Measurements from ENCODE around the gene ZNF385B.
"Not testable (repeated sequence)": the region's sequence is repeated elsewhere in the genome, so short reads cannot be mapped to it uniquely, and the experiment has no call there.

The ZNF385B gene

DNA sequence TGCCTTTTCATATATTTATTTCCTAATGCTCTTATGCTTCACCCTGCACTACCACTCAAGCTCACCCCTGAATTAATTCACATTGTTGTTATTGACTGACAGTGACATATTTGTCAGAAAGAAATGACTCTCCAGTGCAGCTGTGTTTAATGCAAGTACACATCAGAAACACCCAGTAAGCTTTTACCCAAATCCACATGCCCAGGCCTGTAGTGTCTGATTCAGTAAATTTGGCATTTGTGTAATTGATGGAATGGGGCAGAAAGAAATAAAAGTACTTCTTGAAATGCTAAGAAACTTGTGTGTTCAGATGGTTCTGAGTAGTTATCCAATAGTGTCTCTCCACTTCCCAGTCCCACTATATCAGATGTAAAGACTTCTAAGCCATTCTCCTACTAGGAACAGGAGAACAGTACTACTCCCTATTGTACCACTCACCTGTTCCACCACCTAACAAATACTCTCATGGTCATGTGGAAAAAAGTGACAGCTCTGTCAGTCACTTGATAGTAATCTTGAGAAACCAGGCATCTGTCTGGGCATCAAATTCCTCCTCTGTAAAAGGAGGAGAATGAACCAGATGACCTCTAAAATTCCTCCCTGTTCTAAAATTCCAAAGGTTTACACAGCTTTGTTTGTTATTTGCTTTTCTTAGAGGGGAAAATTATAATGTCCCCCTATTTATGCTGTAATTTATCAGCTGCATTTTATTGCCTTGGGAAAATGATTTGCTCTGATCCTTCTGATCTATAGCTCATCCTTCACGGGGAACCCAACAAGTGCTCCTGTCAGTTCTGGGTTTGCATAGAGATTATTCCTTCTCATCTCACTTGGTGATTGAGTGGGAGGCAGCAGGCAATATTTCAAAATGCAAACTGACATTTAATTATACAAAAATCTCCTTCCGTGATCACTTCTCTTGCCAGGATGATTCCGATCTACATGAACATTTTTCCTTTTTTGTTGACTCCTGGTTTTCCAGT, 70.9 kb downstream of the ZNF385B start:
- TF ChIP-seq, protein P1, sequence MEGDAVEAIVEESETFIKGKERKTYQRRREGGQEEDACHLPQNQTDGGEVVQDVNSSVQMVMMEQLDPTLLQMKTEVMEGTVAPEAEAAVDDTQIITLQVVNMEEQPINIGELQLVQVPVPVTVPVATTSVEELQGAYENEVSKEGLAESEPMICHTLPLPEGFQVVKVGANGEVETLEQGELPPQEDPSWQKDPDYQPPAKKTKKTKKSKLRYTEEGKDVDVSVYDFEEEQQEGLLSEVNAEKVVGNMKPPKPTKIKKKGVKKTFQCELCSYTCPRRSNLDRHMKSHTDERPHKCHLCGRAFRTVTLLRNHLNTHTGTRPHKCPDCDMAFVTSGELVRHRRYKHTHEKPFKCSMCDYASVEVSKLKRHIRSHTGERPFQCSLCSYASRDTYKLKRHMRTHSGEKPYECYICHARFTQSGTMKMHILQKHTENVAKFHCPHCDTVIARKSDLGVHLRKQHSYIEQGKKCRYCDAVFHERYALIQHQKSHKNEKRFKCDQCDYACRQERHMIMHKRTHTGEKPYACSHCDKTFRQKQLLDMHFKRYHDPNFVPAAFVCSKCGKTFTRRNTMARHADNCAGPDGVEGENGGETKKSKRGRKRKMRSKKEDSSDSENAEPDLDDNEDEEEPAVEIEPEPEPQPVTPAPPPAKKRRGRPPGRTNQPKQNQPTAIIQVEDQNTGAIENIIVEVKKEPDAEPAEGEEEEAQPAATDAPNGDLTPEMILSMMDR (IDR thresholded peaks at IDR 0.05; ENCODE audit: low read depth, low read length) = no peak

DNA sequence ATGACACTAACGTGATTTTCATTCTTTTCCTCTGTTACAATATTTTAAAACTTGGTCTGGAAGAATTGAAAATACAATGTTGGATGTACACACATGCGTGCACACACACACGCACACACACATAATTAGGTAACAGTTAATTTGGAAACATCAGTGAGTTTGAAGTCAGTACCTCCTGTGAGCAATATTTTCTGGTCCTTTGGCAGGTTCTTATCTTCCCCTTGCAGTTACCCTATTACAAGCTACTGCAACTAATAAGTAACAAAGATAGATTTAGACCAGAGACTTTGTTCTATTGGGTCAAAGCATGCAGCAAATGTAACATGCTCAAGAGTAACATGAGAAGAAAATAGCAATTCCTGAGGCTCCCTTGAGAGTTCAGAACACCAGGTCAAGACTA, 73.3 kb downstream of the ZNF385B start:
- TF ChIP-seq, protein P1 (IDR thresholded peaks at IDR 0.05; ENCODE audit: low read depth, low read length) = no peak
- DNase-seq (ENCODE audit: extremely low read depth, low read depth) = no peak

More for the DNA sequence above, 70.9 kb downstream of the ZNF385B start:
- DNase-seq (ENCODE audit: extremely low read depth, low read depth) = no peak

GRCh38 chr2:179787601-179788000, 73.8 kb downstream of the ZNF385B start:
- no peak for DNase-seq (ENCODE audit: extremely low read depth, low read depth)
- TF ChIP-seq, protein P1 (IDR thresholded peaks at IDR 0.05; ENCODE audit: low read depth, low read length) = no peak

GRCh38 chr2:179785902-179786301, 75.5 kb downstream of the ZNF385B start:
- TF ChIP-seq, protein P1 (IDR thresholded peaks at IDR 0.05; ENCODE audit: low read depth, low read length) = no peak
- DNase-seq (ENCODE audit: extremely low read depth, low read depth) = no peak

DNA sequence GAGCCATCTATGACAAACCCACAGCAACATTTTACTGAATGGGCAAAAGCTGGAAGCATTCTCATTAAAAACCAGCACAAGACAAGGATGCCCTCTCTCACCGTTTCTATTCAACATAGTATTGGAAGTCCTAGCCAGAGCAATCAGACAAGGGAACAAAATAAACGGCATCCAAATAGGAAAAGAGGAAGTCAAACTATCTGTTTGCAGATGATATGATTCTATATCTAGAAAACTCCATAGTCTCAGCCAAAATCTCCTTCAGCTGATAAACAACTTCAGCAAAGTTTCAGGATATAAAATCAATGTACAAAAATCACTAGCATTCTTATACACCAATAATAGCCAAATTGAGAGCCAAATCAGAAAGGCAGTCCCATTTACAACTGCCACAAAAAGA, 79.1 kb downstream of the ZNF385B start:
- not testable (repeated sequence) for DNase-seq (ENCODE audit: extremely low read depth, low read depth)

- no peak for DNase-seq (ENCODE audit: extremely low read depth, low read depth)
- TF ChIP-seq, protein P1 (IDR thresholded peaks at IDR 0.05; ENCODE audit: low read depth, low read length) = no peak
Observed at GRCh38 chr2:179773986-179774385, 87.4 kb downstream of the ZNF385B start.

- TF ChIP-seq, protein P1 (IDR thresholded peaks at IDR 0.05; ENCODE audit: low read depth, low read length) = no peak
- no peak for DNase-seq (ENCODE audit: extremely low read depth, low read depth)
Observed at GRCh38 chr2:179772346-179772745, 89.1 kb downstream of the ZNF385B start.
